Panc1 (cell line): ENCODE measurements around the gene SV2C. TPM values are rescaled to one million over a fixed set of nuclear protein-coding genes. Genes with fewer than 3 reads are reported as not detected.

Experiments
- ATAC-seq: fragments of 200-7000 bp; cut with Tn5 transposase; 2 replicates; pipeline ENCODE4 v1.9.1; 2020; ENCODE audit warnings: mild to moderate bottlenecking, moderate library complexity
- BruUV-seq: library from RNA; stranded (reverse); fragments of 400-500 nt; replicated peaks from 2 replicates; lab custom pipeline; 2021; lab: Mats Ljungman, UMichigan
- CTCF ChIA-PET: fragments of 300-600 bp; sonication (Branson Sonifier 250); formaldehyde crosslinking; loops from one replicate; lab custom pipeline; 2022; ENCODE audit warnings: antibody characterized with exemption; lab: Charles Lee
- POLR2A ChIA-PET: fragments of 300-600 bp; sonication (Branson Sonifier 250); formaldehyde crosslinking; loops from one replicate; lab custom pipeline; 2022; ENCODE audit warnings: antibody characterized with exemption; lab: Charles Lee
- DNase-seq: peaks from one replicate; pipeline ENCODE4 v3.0.0-alpha.2; 2010; ENCODE audit warnings: low read depth, low spot score
- H3K27ac ChIP-seq: 2 replicates; pipeline ENCODE4 v1.5.1; 2011; ENCODE audit warnings: mild to moderate bottlenecking, low read length, inconsistent platforms
- H3K27me3 ChIP-seq: fragments of 200-500 bp; sonication (Bioruptor generic); 2 replicates; pipeline ENCODE4 v1.6.0; 2014; ENCODE audit warnings: low read length, inconsistent platforms; ENCODE audit not compliant: control insufficient read depth, insufficient read depth
- H3K36me3 ChIP-seq: fragments of 200-500 bp; sonication (Bioruptor generic); 2 replicates; pipeline ENCODE4 v1.5.1; 2014; ENCODE audit warnings: inconsistent platforms, mild to moderate bottlenecking, low read length, moderate library complexity; ENCODE audit not compliant: control insufficient read depth, insufficient read depth
- H3K4me1 ChIP-seq: 2 replicates; pipeline ENCODE4 v1.5.1; 2011; ENCODE audit warnings: inconsistent platforms, mild to moderate bottlenecking, low read length, moderate library complexity; ENCODE audit not compliant: control insufficient read depth, insufficient read depth
- H3K4me3 ChIP-seq, 2 experiments: 2 replicates each; pipeline ENCODE4 v1.5.1; 2011 to 2012; ENCODE audit warnings: low read depth in 2 of 2, low read length in 2 of 2, mild to moderate bottlenecking in 2 of 2, inconsistent platforms in 1 of 2, moderate library complexity in 1 of 2
- H3K9me3 ChIP-seq: fragments of 200-500 bp; sonication (Bioruptor generic); 2 replicates; pipeline ENCODE4 v1.5.1; 2014; ENCODE audit warnings: low read depth, mild to moderate bottlenecking, inconsistent platforms, low read length, moderate library complexity; ENCODE audit not compliant: control insufficient read depth, insufficient read depth
- CTCF ChIP-seq: fragments of 450-650 bp; IDR thresholded peaks from 2 replicates; pipeline ENCODE4 v1.5.1; 2017; ENCODE audit warnings: mild to moderate bottlenecking
- POLR2AphosphoS5 ChIP-seq: IDR thresholded peaks from 2 replicates; pipeline ENCODE4 v1.6.1; 2012; ENCODE audit warnings: mild to moderate bottlenecking, low read depth, low read length, moderate library complexity
- SIN3A ChIP-seq: IDR thresholded peaks from 2 replicates; pipeline ENCODE4 v1.6.1; 2012; ENCODE audit warnings: low read depth, mild to moderate bottlenecking, low read length, moderate library complexity, borderline replicate concordance; ENCODE audit not compliant: insufficient read depth
- TCF7L2 ChIP-seq: IDR thresholded peaks from 2 replicates; pipeline ENCODE4 v1.6.1; 2011; ENCODE audit warnings: mild to moderate bottlenecking, low read depth, low read length, inconsistent platforms
- in situ Hi-C: cut with HindIII; loops from 2 replicates; pipeline ENCODE4 v1.10.0; 2016; ENCODE audit warnings: low sequenced_read_pairs, low pct_unique_long_range_greater_than_20kb
- intact Hi-C: fragments of 100-400 bp; cut with micrococcal nuclease; formaldehyde crosslinking; loops from one replicate; pipeline ENCODE4 v1.10.0; 2022; ENCODE audit not compliant: unreplicated experiment
- total RNA-seq: library from RNA; stranded (reverse); gene quantifications from one replicate; pipeline ENCODE4 v1.2.1, GENCODE V29; 2021; ENCODE audit not compliant: unreplicated experiment
- TF ChIP-seq, protein P1 (sequence below), 2 experiments: IDR thresholded peaks; 2 replicates each; pipeline ENCODE4 v1.6.1; 2011 to 2012; ENCODE audit warnings: low read depth in 2 of 2, control low read depth in 1 of 2, low read length in 1 of 2, mild to moderate bottlenecking in 1 of 2, moderate library complexity in 1 of 2; ENCODE audit not compliant: insufficient read depth in 1 of 2

The SV2C gene
- total RNA-seq, 1 experiment from 2014 or later = not detected

- POLR2A ChIA-PET = no interaction called here
- DNase-seq (no peak), ATAC-seq (no peak)
- intact Hi-C loops (no loop called here), in situ Hi-C loops (no loop called here)
- Histone ChIP-seq H3K4me3 (no peak overlapping the region), H3K27ac (no peak overlapping the region), H3K27me3 (peaks cover 5% of the 10 kb centered on the region), H3K4me1 (no peaks in the 10 kb centered on the region), H3K9me3 (no peaks in the 10 kb centered on the region), H3K36me3 (no peaks in the 10 kb centered on the region)
- no TSS peak for BruUV-seq
- TF ChIP-seq, protein P1, sequence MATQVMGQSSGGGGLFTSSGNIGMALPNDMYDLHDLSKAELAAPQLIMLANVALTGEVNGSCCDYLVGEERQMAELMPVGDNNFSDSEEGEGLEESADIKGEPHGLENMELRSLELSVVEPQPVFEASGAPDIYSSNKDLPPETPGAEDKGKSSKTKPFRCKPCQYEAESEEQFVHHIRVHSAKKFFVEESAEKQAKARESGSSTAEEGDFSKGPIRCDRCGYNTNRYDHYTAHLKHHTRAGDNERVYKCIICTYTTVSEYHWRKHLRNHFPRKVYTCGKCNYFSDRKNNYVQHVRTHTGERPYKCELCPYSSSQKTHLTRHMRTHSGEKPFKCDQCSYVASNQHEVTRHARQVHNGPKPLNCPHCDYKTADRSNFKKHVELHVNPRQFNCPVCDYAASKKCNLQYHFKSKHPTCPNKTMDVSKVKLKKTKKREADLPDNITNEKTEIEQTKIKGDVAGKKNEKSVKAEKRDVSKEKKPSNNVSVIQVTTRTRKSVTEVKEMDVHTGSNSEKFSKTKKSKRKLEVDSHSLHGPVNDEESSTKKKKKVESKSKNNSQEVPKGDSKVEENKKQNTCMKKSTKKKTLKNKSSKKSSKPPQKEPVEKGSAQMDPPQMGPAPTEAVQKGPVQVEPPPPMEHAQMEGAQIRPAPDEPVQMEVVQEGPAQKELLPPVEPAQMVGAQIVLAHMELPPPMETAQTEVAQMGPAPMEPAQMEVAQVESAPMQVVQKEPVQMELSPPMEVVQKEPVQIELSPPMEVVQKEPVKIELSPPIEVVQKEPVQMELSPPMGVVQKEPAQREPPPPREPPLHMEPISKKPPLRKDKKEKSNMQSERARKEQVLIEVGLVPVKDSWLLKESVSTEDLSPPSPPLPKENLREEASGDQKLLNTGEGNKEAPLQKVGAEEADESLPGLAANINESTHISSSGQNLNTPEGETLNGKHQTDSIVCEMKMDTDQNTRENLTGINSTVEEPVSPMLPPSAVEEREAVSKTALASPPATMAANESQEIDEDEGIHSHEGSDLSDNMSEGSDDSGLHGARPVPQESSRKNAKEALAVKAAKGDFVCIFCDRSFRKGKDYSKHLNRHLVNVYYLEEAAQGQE (IDR thresholded peaks at IDR 0.05; ENCODE audit: insufficient read depth in 1 of 2, low read depth in 2 of 2, low read length in 1 of 2) = peak; percentile 71 to 82
- no peak for TF ChIP-seq SIN3A
- CTCF ChIA-PET = interaction anchor here (0.6 kb wide), 1 partner anchor 764 kb away, joined by 5 read pairs; no protein-coding TSS in a partner anchor
Observed at GRCh38 chr5:76041863-76042262, 41.3 kb upstream of the SV2C start.

DNA sequence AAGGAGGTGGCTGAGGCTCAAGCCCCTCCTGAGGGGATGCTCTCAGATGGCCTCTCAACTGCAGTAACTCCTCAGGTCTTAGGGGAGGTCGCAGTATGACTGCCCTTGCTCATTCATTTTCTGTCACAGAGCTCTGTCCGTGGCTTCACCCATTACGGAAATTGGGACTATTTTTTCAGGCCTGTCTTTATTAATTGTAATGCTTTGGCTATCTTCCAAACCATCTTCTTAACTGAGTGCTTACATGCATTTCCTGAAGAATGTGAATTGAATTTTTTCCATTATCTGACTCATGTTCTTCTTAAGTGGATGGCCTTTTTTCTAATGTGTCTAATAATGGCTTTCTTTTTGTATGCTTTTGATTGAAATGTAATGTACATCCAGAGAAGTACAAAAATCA, 36.4 kb upstream of the SV2C start:
- H3K27me3 ChIP-seq = no peaks in the 10 kb centered on the region
- ChIA-PET POLR2A (no interaction called here), CTCF (no interaction called here)
- H3K27ac ChIP-seq = no peak overlapping the region
- no peaks in the 10 kb centered on the region for H3K9me3 ChIP-seq
- in situ Hi-C loops = no loop called here
- no peak overlapping the region for H3K4me3 ChIP-seq
- no TSS peak for BruUV-seq
- TF ChIP-seq CTCF (no peak), TCF7L2 (no peak), SIN3A (no peak), POLR2AphosphoS5 (no peak)
- TF ChIP-seq, protein P1 (IDR thresholded peaks at IDR 0.05; ENCODE audit: insufficient read depth in 1 of 2, low read depth in 2 of 2, low read length in 1 of 2) = no peak
- no peak for ATAC-seq
- H3K36me3 ChIP-seq = no peaks in the 10 kb centered on the region
- intact Hi-C loops = no loop called here
- no peak for DNase-seq
- no peaks in the 10 kb centered on the region for H3K4me1 ChIP-seq
